Measurements from ENCODE around the gene LIN7A.
A peak's percentile ranks its signal among the peaks of the same experiment; 100 is the strongest.

LIN7A gene

DNA sequence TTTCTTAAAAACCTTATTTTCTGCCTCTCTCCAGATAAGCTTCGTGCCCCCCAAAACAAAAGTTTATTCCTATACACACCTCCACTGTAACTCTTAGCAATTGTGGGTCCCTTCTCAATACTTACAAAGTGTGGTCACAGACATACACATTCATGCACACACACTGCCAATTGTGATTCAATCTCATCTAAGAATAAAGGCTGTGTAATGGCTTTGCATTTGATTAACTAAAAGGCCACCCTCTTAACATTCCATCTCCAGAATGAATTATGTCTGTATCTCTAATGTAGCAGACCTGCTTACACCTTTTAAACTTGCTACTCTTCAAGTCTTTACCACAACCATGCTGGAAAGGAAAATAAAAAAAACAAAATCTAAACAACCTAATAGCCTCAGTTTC lies 171.5 kb downstream of the LIN7A start:
- no peak overlapping the region for H3K4me2 ChIP-seq (ENCODE audit: low read length, poor library complexity, severe bottlenecking)
- no peak overlapping the region for H2BK120ac ChIP-seq (ENCODE audit: low read depth, low read length)
- H3K14ac ChIP-seq (ENCODE audit: low read length in 2 of 2) = no peak overlapping the region
- no peak overlapping the region for H3K9ac ChIP-seq (ENCODE audit: low read length)
- H3K79me1 ChIP-seq (replicated peaks; ENCODE audit: low read length, poor library complexity, severe bottlenecking) = no peaks in the 10 kb centered on the region
- H3K4me3 ChIP-seq (ENCODE audit: insufficient read depth in 1 of 2, low read depth in 1 of 2, low read length in 2 of 2) = no peak overlapping the region
- H3K27ac ChIP-seq (ENCODE audit: low read length, poor library complexity, severe bottlenecking) = no peak overlapping the region
- no peak overlapping the region for H2AK5ac ChIP-seq (ENCODE audit: low read length, severe bottlenecking)
- 87% methylated on average over 1 of the region's 1 CpG for WGBS
- no peak overlapping the region for H3K4ac ChIP-seq (ENCODE audit: low read depth in 1 of 2, low read length in 2 of 2)
- H2AFZ ChIP-seq (ENCODE audit: low read depth, low read length) = no peak overlapping the region
- H3K27me3 ChIP-seq (ENCODE audit: control insufficient read depth in 1 of 2, insufficient read depth in 1 of 2, low read length in 2 of 2) = no peaks in the 10 kb centered on the region
- no peaks in the 10 kb centered on the region for H3K9me3 ChIP-seq (ENCODE audit: control insufficient read depth, low read length)
- H3K36me3 ChIP-seq (ENCODE audit: control insufficient read depth in 1 of 2, insufficient read depth in 2 of 2, low read depth in 1 of 2, low read length in 2 of 2) = no peaks in the 10 kb centered on the region
- no peak overlapping the region for H3K18ac ChIP-seq (ENCODE audit: low read depth in 1 of 2, low read length in 2 of 2)
- no peak overlapping the region for H2BK5ac ChIP-seq (ENCODE audit: low read depth, low read length, poor library complexity, severe bottlenecking)
- no peak for DNase-seq
- no peak overlapping the region for H3K23ac ChIP-seq (ENCODE audit: low read length in 2 of 2)
- no peaks in the 10 kb centered on the region for H3K4me1 ChIP-seq (ENCODE audit: control insufficient read depth, insufficient read depth, low read depth, low read length)
- H2BK15ac ChIP-seq (ENCODE audit: low read depth, poor library complexity, severe bottlenecking) = no peak overlapping the region
- no peak overlapping the region for H2BK12ac ChIP-seq (ENCODE audit: low read length in 2 of 2)
- no peak overlapping the region for H4K91ac ChIP-seq (ENCODE audit: low read length)
- no peak overlapping the region for H4K8ac ChIP-seq (ENCODE audit: low read length)

DNA sequence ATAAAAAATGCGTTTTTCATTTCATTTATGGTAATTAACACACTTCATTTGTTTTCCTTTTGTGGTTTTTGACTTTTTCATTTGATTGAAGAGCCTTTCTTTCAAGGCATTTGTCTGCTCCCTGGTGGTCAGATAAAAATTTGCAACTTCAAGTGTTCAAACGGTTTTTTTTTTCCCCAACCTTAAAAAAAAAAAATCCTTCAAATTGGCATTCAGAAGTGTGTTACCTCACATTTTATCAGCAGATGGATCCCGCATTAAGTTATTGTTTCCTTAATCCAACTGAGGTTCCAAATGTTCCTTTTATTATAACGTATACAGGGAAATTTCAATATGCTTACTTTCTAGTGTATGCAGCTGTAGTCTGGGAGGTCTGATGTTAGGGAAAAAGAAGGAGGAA lies 173.9 kb downstream of the LIN7A start:
- Histone ChIP-seq H2BK120ac (ENCODE audit: low read depth, low read length) (no peak overlapping the region), H2BK12ac (ENCODE audit: low read length in 2 of 2) (no peak overlapping the region), H3K27me3 (ENCODE audit: control insufficient read depth in 1 of 2, insufficient read depth in 1 of 2, low read length in 2 of 2) (no peaks in the 10 kb centered on the region), H3K36me3 (ENCODE audit: control insufficient read depth in 1 of 2, insufficient read depth in 2 of 2, low read depth in 1 of 2, low read length in 2 of 2) (no peaks in the 10 kb centered on the region), H3K4ac (ENCODE audit: low read depth in 1 of 2, low read length in 2 of 2) (no peak overlapping the region), H2AFZ (ENCODE audit: low read depth, low read length) (no peak overlapping the region), H3K23ac (ENCODE audit: low read length in 2 of 2) (no peak overlapping the region), H3K9me3 (ENCODE audit: control insufficient read depth, low read length) (no peaks in the 10 kb centered on the region), H4K8ac (ENCODE audit: low read length) (no peak overlapping the region), H3K4me1 (ENCODE audit: control insufficient read depth, insufficient read depth, low read depth, low read length) (no peaks in the 10 kb centered on the region), H2BK15ac (ENCODE audit: low read depth, poor library complexity, severe bottlenecking) (no peak overlapping the region), H3K79me1 (replicated peaks; ENCODE audit: low read length, poor library complexity, severe bottlenecking) (no peaks in the 10 kb centered on the region), H4K91ac (ENCODE audit: low read length) (no peak overlapping the region), H3K18ac (ENCODE audit: low read depth in 1 of 2, low read length in 2 of 2) (no peak overlapping the region), H3K9ac (ENCODE audit: low read length) (peak overlapping the region; percentile 35), H3K14ac (ENCODE audit: low read length in 2 of 2) (no peak overlapping the region), H3K27ac (ENCODE audit: low read length, poor library complexity, severe bottlenecking) (no peak overlapping the region), H2BK5ac (ENCODE audit: low read depth, low read length, poor library complexity, severe bottlenecking) (no peak overlapping the region), H3K4me2 (ENCODE audit: low read length, poor library complexity, severe bottlenecking) (no peak overlapping the region), H3K4me3 (ENCODE audit: insufficient read depth in 1 of 2, low read depth in 1 of 2, low read length in 2 of 2) (no peak overlapping the region), H2AK5ac (ENCODE audit: low read length, severe bottlenecking) (no peak overlapping the region)
- peak; percentile 62 for DNase-seq
- WGBS = 0% methylated on average over 1 of the region's 4 CpGs

DNA sequence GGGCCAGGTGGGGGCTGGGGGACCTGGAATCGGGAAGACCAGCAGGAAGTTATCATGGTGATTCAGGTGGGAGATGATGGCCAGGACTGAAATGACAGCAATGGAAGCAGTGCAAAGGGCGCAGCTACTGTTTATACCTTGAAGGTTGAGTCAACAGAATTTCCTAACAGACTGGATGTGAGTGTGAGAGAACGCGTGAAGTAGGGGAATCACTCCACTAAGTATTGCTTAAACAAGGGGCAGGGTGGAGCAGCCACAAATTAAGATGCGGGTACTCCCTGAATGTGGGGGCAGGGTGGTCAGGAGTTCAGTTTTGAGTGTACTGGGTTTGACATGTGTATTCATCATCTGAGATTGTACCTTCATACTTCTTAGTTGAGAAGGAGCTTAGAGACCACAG lies 175.9 kb downstream of the LIN7A start:
- Histone ChIP-seq H3K23ac (ENCODE audit: low read length in 2 of 2) (no peak overlapping the region), H3K4me1 (ENCODE audit: control insufficient read depth, insufficient read depth, low read depth, low read length) (no peaks in the 10 kb centered on the region)
- 71% methylated on average over 5 of the region's 5 CpGs for WGBS

DNA sequence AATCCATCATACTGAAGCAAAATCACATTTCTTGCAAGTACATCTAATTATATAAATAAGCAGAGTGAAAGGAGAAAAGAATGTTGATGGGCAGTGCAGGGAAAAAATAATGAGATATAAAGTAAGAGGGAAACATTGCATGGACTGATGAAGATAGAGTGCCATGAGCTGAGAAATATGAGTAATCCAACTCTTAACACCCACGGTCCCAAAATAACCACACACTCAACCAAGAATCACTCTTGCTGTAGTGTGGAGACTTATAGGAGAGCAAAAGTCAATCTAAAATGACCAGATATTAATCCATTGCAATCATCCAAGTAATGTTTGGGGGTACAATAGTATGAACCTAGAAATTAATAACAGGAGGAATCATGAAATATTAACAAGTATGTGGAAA lies 180.9 kb downstream of the LIN7A start:
- H3K27me3 ChIP-seq (ENCODE audit: control insufficient read depth in 1 of 2, insufficient read depth in 1 of 2, low read length in 2 of 2) = no peaks in the 10 kb centered on the region
- H3K4me3 ChIP-seq (ENCODE audit: insufficient read depth in 1 of 2, low read depth in 1 of 2, low read length in 2 of 2) = no peak overlapping the region
- no peak overlapping the region for H3K9ac ChIP-seq (ENCODE audit: low read length)
- no peaks in the 10 kb centered on the region for H3K4me1 ChIP-seq (ENCODE audit: control insufficient read depth, insufficient read depth, low read depth, low read length)
- no peak overlapping the region for H2BK15ac ChIP-seq (ENCODE audit: low read depth, poor library complexity, severe bottlenecking)
- H2AK5ac ChIP-seq (ENCODE audit: low read length, severe bottlenecking) = no peak overlapping the region
- H3K4me2 ChIP-seq (ENCODE audit: low read length, poor library complexity, severe bottlenecking) = no peak overlapping the region
- no peak for DNase-seq
- no peaks in the 10 kb centered on the region for H3K9me3 ChIP-seq (ENCODE audit: control insufficient read depth, low read length)
- no peak overlapping the region for H2AFZ ChIP-seq (ENCODE audit: low read depth, low read length)
- H3K23ac ChIP-seq (ENCODE audit: low read length in 2 of 2) = no peak overlapping the region
- no peak overlapping the region for H2BK5ac ChIP-seq (ENCODE audit: low read depth, low read length, poor library complexity, severe bottlenecking)
- no peaks in the 10 kb centered on the region for H3K79me1 ChIP-seq (replicated peaks; ENCODE audit: low read length, poor library complexity, severe bottlenecking)
- WGBS = no CpG with 5 or more reads among the region's 1 CpG
- H3K4ac ChIP-seq (ENCODE audit: low read depth in 1 of 2, low read length in 2 of 2) = no peak overlapping the region
- no peak overlapping the region for H4K8ac ChIP-seq (ENCODE audit: low read length)
- H4K91ac ChIP-seq (ENCODE audit: low read length) = no peak overlapping the region
- H2BK12ac ChIP-seq (ENCODE audit: low read length in 2 of 2) = no peak overlapping the region
- no peaks in the 10 kb centered on the region for H3K36me3 ChIP-seq (ENCODE audit: control insufficient read depth in 1 of 2, insufficient read depth in 2 of 2, low read depth in 1 of 2, low read length in 2 of 2)
- no peak overlapping the region for H3K27ac ChIP-seq (ENCODE audit: low read length, poor library complexity, severe bottlenecking)
- H3K18ac ChIP-seq (ENCODE audit: low read depth in 1 of 2, low read length in 2 of 2) = no peak overlapping the region
- no peak overlapping the region for H3K14ac ChIP-seq (ENCODE audit: low read length in 2 of 2)
- no peak overlapping the region for H2BK120ac ChIP-seq (ENCODE audit: low read depth, low read length)

More for the DNA sequence above, 175.9 kb downstream of the LIN7A start:
- DNase-seq = peak; percentile 47
- no peak overlapping the region for H3K14ac ChIP-seq (ENCODE audit: low read length in 2 of 2)
- no peaks in the 10 kb centered on the region for H3K36me3 ChIP-seq (ENCODE audit: control insufficient read depth in 1 of 2, insufficient read depth in 2 of 2, low read depth in 1 of 2, low read length in 2 of 2)
- no peaks in the 10 kb centered on the region for H3K9me3 ChIP-seq (ENCODE audit: control insufficient read depth, low read length)
- no peak overlapping the region for H2AFZ ChIP-seq (ENCODE audit: low read depth, low read length)
- no peak overlapping the region for H4K8ac ChIP-seq (ENCODE audit: low read length)
- no peak overlapping the region for H3K18ac ChIP-seq (ENCODE audit: low read depth in 1 of 2, low read length in 2 of 2)
- H3K4me2 ChIP-seq (ENCODE audit: low read length, poor library complexity, severe bottlenecking) = no peak overlapping the region
- H2BK120ac ChIP-seq (ENCODE audit: low read depth, low read length) = no peak overlapping the region
- H3K4ac ChIP-seq (ENCODE audit: low read depth in 1 of 2, low read length in 2 of 2) = no peak overlapping the region
- no peak overlapping the region for H3K27ac ChIP-seq (ENCODE audit: low read length, poor library complexity, severe bottlenecking)
- H3K4me3 ChIP-seq (ENCODE audit: insufficient read depth in 1 of 2, low read depth in 1 of 2, low read length in 2 of 2) = no peak overlapping the region
- no peak overlapping the region for H3K9ac ChIP-seq (ENCODE audit: low read length)
- H2BK15ac ChIP-seq (ENCODE audit: low read depth, poor library complexity, severe bottlenecking) = peak overlapping the region; percentile 23
- no peaks in the 10 kb centered on the region for H3K27me3 ChIP-seq (ENCODE audit: control insufficient read depth in 1 of 2, insufficient read depth in 1 of 2, low read length in 2 of 2)
- no peak overlapping the region for H2BK12ac ChIP-seq (ENCODE audit: low read length in 2 of 2)
- H3K79me1 ChIP-seq (replicated peaks; ENCODE audit: low read length, poor library complexity, severe bottlenecking) = no peaks in the 10 kb centered on the region
- no peak overlapping the region for H2BK5ac ChIP-seq (ENCODE audit: low read depth, low read length, poor library complexity, severe bottlenecking)
- no peak overlapping the region for H4K91ac ChIP-seq (ENCODE audit: low read length)
- no peak overlapping the region for H2AK5ac ChIP-seq (ENCODE audit: low read length, severe bottlenecking)

All from mesenchymal stem cell (in vitro differentiated cells and primary cell).